ENCODE measurements around the gene MYG1. TPM values are rescaled to one million over a fixed set of nuclear protein-coding genes. Genes with fewer than 3 reads are reported as not detected.

Gene MYG1, protein sequence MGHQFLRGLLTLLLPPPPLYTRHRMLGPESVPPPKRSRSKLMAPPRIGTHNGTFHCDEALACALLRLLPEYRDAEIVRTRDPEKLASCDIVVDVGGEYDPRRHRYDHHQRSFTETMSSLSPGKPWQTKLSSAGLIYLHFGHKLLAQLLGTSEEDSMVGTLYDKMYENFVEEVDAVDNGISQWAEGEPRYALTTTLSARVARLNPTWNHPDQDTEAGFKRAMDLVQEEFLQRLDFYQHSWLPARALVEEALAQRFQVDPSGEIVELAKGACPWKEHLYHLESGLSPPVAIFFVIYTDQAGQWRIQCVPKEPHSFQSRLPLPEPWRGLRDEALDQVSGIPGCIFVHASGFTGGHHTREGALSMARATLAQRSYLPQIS
- total RNA-seq: 10 to 100 TPM; 48.3 to 53.5 TPM
- 10 to 100 TPM; 64.4 to 81.2 (median 68.6) TPM for polyA plus RNA-seq
- 0 to 0.17 (median 0.07) reads per million in 6 experiments for total RNA-seq

DNA sequence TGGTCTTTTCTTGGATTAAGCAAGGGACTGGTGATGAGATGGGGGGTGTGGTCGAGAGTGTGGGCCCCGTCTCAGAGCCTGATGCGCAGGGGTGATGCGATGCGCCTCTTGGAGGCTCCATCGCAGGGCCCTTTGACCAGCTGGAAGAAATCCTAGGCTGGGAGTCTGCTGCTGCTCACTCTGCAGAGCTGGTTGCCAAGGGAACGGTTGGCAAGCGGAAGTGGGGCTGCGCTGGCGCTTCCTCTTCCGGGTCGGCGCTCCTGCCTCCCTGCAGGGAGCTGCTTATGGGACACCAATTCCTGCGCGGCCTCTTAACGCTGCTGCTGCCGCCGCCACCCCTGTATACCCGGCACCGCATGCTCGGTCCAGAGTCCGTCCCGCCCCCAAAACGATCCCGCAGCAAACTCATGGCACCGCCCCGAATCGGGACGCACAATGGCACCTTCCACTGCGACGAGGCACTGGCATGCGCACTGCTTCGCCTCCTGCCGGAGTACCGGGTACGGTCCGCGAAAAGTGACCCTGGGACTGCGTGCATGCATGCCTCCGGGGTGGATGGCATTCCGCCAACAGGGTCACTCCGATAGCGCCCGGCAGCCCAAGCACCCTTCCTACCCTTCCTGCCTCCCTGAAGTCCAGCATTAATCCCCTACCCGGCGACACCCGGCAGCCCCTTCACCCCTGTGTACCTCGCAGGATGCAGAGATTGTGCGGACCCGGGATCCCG is at the start of gene MYG1:
MYG1 (plus strand) TSS at position 242 of the 727 bp plus-strand sequence; CDS start at position 285, 43 bp downstream.
- DNase-seq: peak; percentile 68 to 92 (median 81)
- peaks cover 27 to 84% (median 75%) of the 10 kb centered on the region in 4 donors for H3K4me1 Mint-ChIP-seq
- POLR2A ChIA-PET: interaction anchor here (0.7 to 3.6 kb wide), 16 partner anchors 8 to 376 kb away, joined by 3 to 36 read pairs (median 4); partner anchors contain the start of genes AAAS, ATP5MC2, CSAD and ESPL1
- no peaks in the 10 kb centered on the region for H3K27me3 Mint-ChIP-seq
- peak within 1 kb of the TSS; percentile 87 to 99 (median 98) for H3K4me3 Mint-ChIP-seq
- no peaks in the 10 kb centered on the region for H3K9me3 Mint-ChIP-seq
- ATAC-seq: peak; percentile 62 to 66
- H3K27ac Mint-ChIP-seq: peak within 1 kb of the TSS; percentile 84 to 99 (median 96)
- peaks cover 2 to 56% (median 5%) of the 10 kb centered on the region in 3 donors for H3K36me3 Mint-ChIP-seq

DNA sequence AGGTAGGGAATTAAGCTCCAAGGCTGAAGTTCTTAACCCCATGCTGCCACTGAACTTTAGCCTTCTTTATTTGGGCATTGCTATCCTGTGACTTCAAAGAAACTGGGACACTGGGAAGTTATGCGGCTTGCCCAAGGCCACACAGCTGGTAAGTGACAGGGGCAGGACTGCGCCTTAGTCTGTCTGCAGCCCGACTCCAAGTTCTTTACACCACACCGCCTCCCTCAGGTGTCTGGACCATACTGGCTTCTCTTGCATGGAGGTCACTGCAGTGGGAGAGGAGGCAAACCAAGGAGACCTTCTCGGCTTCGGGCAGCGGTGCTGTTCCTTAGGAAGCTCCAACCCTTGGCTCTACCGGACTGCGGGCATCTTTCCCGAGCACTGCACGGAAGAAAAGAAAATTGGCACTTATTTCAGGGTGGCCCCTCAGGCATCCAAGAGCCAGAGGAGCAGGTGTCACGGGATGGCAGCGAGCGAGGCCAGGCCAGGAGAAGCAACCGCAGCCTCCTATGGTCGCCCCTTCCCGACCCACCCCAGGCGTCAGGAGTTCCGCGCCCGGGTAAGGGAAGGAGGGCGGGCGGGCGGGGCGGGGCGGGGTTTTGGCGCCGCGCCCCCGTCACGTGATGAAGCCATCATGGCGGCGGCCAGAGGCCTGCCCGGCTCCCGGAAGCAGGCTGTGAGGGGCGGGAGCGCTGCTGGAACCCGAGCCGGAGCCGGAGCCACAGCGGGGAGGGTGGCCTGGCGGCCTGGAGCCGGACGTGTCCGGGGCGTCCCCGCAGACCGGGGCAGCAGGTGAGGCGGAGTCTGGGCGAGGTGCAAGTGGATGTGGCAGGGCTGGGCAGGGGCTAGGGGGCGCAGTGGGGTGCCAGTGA is 47.8 kb upstream of the MYG1 start:
- POLR2A ChIA-PET: interaction anchor here (0.5 to 8.2 kb wide), 21 partner anchors 9 to 162 kb away, joined by 3 to 94 read pairs (median 4); partner anchors contain the start of genes CSAD, ESPL1, PFDN5 and SP1
- DNase-seq: peak; percentile 50 to 83 (median 72)
- Mint-ChIP-seq H3K27ac (peak overlapping the region; percentile 90 to 99 (median 96)), H3K9me3 (no peaks in the 10 kb centered on the region), H3K36me3 (peaks cover 0 to 7% (median 0%) of the 10 kb centered on the region in 3 donors), H3K4me1 (peaks cover 27 to 52% (median 50%) of the 10 kb centered on the region in 4 donors), H3K4me3 (peak overlapping the region; percentile 92 to 99 (median 97)), H3K27me3 (no peaks in the 10 kb centered on the region)
- ATAC-seq: peak; percentile 87 to 89

DNA sequence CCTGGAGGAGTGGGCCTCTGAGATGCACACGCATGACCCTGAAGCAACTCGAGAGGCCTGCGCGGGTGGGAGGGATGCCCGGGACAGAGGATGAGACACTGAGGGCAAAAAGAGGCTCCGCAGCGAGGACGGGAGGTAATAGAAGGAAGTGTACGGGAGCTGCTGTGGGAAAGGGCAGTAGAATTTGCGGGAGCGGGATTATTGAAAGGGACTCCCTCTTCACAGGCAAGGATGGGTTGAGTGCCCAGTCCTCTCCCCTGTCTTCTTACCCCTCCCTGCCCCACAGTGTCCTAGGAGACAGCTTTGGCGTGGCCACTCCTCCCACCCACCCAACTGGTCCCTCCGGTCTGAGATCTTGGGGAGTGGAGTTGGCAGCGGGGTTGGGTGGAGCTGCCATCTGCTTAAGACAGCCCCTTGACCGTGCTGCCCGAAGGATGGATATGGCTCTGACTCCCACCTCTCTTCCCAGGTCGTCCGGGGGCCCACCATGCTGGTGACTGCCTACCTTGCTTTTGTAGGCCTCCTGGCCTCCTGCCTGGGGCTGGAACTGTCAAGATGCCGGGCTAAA is 47.1 kb upstream of the MYG1 start:
- POLR2A ChIA-PET: interaction anchor here (0.5 to 8.2 kb wide), 12 partner anchors 15 to 163 kb away, joined by 3 to 94 read pairs (median 5); partner anchors contain the start of genes CSAD, ESPL1, ITGB7 and PFDN5
- H3K36me3 Mint-ChIP-seq: peaks cover 0 to 7% (median 0%) of the 10 kb centered on the region in 3 donors
- H3K4me1 Mint-ChIP-seq: peaks cover 27 to 53% (median 51%) of the 10 kb centered on the region in 4 donors
- DNase-seq (no peak), ATAC-seq (no peak)
- H3K4me3 Mint-ChIP-seq: peak overlapping the region; percentile 89 to 99 (median 97)
- H3K9me3 Mint-ChIP-seq: no peaks in the 10 kb centered on the region
- H3K27me3 Mint-ChIP-seq: no peaks in the 10 kb centered on the region
- H3K27ac Mint-ChIP-seq: peak overlapping the region; percentile 88 to 99 (median 95)

DNA sequence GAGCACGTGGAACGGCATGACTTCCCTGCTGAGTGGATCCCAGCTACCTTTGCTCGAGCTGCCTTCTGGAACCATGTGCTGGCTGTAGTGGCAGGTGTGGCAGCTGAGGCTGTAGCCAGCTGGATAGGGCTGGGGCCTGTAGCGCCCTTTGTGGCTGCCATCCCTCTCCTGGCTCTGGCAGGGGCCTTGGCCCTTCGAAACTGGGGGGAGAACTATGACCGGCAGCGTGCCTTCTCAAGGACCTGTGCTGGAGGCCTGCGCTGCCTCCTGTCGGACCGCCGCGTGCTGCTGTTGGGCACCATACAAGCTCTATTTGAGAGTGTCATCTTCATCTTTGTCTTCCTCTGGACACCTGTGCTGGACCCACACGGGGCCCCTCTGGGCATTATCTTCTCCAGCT is 46.2 kb upstream of the MYG1 start:
- ATAC-seq: no peak
- H3K4me3 Mint-ChIP-seq: peak overlapping the region; percentile 89 to 99 (median 97)
- H3K27me3 Mint-ChIP-seq: no peaks in the 10 kb centered on the region
- H3K4me1 Mint-ChIP-seq: peaks cover 27 to 54% (median 51%) of the 10 kb centered on the region in 4 donors
- no peak for DNase-seq
- H3K27ac Mint-ChIP-seq: peak overlapping the region; percentile 41 to 99 (median 92)
- POLR2A ChIA-PET: interaction anchor here (1.1 to 8.2 kb wide), 4 partner anchors 13 to 46 kb away, joined by 3 to 94 read pairs (median 4); partner anchors contain the start of gene ITGB7
- peaks cover 0 to 7% (median 0%) of the 10 kb centered on the region in 3 donors for H3K36me3 Mint-ChIP-seq
- no peaks in the 10 kb centered on the region for H3K9me3 Mint-ChIP-seq

DNA sequence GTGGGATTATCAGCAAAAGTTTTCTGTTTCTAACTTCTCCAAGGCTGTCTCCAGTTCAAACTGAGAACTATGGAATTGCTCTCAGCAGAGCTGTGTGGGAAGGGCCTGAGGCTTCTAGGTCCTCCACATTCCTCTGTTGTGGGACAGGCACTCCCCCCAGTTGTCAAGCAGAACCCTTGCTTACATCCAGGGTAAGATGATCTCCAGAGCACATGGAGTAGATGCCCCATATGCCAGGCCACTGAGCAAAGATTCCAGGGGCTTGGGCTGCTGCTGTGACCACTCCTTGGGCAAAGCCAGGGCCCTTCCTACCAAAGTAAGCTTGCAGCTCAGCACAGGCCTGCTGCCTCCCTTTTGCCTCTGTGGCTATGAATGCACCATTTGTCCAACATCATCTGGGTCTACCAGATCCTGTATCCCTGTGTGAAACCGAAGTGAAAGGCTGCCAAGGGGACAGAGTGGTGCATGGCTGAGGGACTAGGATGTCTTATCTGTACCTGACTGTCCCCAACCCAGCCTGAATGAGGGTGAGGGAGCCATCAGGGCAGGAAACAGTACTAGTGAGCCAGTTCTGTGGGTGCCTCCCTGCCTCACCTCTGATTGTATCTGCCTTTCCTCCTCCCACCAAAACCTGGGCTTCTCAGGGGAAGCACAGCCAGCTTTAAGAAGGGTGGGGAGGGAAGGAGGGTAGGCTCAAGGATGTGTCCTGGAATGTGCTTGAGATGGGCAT is 44.5 kb upstream of the MYG1 start:
- Mint-ChIP-seq H3K9me3 (no peaks in the 10 kb centered on the region), H3K36me3 (peaks cover 0 to 7% (median 0%) of the 10 kb centered on the region in 3 donors), H3K4me1 (peaks cover 27 to 61% (median 51%) of the 10 kb centered on the region in 4 donors), H3K27me3 (no peaks in the 10 kb centered on the region), H3K27ac (peak overlapping the region in 9 of 10 donors; percentile 25 to 90 (median 55)), H3K4me3 (peak overlapping the region in 5 of 10 donors; percentile 4 to 36 (median 11))
- POLR2A ChIA-PET: interaction anchor here (0.6 to 8.2 kb wide), 3 partner anchors 36 to 176 kb away, joined by 3 to 94 read pairs (median 3); partner anchors contain the start of gene SPRYD3
- DNase-seq (no peak), ATAC-seq (no peak)

DNA sequence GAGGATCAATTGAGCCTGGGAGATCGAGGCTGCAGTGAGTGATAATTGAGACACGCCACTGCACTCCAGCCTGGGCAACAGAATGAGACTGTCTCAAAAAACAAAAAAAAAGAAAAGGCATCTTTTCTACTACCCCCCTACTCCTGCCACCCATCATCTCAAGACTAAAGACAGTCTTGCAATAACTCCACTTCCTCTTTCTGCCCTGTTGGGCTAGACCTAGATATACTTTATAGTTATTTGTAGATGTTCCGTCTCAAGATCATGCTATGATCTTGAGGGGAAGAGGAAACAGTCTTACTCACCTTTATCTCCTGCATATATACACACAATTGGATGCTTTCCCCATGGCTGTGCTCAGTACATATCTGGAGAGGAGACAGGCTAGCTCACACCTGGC is 43.5 kb upstream of the MYG1 start:
- POLR2A ChIA-PET: interaction anchor here (0.5 to 8.2 kb wide), 4 partner anchors 10 to 37 kb away, joined by 3 to 94 read pairs (median 5); no protein-coding TSS in a partner anchor
- no peaks in the 10 kb centered on the region for H3K9me3 Mint-ChIP-seq
- H3K27me3 Mint-ChIP-seq: no peaks in the 10 kb centered on the region
- peaks cover 27 to 59% (median 49%) of the 10 kb centered on the region in 4 donors for H3K4me1 Mint-ChIP-seq
- no peak for ATAC-seq
- H3K27ac Mint-ChIP-seq: peak overlapping the region; percentile 26 to 90 (median 80)
- H3K4me3 Mint-ChIP-seq: peak overlapping the region in 7 of 10 donors; percentile 24 to 76 (median 46)
- DNase-seq: peak in 1 of 10 donors; percentile 13
- peaks cover 0 to 7% (median 0%) of the 10 kb centered on the region in 3 donors for H3K36me3 Mint-ChIP-seq

DNA sequence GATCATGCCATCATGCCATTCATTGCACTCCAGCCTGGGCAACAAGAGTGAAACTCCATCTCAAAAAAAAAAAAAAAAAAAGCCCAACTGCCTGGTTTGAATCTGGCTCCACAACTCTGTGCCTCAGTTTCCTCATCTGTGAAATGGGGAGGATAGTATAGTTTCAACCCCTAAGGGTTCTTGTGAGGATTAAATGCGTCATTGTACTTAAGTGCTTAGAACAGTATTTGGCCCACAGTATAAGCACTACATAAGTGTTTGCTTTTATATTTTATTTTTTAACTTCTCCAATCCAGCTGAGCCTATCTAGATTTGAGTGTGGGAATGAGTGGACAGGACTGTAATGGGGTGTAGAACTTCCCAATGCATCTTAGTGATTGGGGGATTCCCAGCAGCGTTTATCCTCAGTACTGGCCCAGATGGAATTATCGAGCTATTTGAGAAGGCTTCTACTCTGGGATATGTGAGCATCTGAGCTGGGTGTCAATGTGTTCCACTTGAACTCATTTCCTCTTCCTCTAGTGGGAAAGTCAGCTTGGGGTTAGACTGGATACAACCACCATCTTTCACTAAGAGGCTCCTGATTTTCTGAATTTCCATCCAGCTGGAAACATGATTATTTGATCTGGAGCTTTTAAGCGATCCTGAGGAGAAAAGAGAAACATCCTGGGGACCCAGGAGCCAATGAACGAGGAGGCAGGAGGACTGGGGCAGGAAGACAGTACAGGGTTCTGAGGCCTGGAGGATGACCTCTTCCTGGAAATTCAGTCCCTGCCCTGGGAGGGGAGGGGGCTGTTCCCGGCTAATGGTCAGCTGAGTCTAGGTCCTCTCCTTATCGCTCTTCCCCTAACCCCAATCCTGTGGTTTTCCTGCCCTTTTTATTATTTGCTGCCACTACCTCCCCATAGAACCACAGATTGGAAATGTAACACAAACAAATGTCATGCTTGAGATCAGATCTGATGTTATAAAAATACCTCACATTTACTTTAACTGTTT is 40.7 kb upstream of the MYG1 start:
- Mint-ChIP-seq H3K27me3 (no peaks in the 10 kb centered on the region), H3K4me3 (no peak overlapping the region), H3K4me1 (peaks cover 12 to 37% (median 25%) of the 10 kb centered on the region in 4 donors), H3K27ac (peak overlapping the region in 4 of 10 donors; percentile 0 to 83 (median 52)), H3K9me3 (no peaks in the 10 kb centered on the region), H3K36me3 (peaks cover 0 to 7% (median 0%) of the 10 kb centered on the region in 3 donors)
- no peak for DNase-seq
- no peak for ATAC-seq
- POLR2A ChIA-PET: interaction anchor here (0.8 to 8.2 kb wide), 4 partner anchors 9 to 60 kb away, joined by 3 to 94 read pairs (median 4); partner anchors contain the start of gene ESPL1

DNA sequence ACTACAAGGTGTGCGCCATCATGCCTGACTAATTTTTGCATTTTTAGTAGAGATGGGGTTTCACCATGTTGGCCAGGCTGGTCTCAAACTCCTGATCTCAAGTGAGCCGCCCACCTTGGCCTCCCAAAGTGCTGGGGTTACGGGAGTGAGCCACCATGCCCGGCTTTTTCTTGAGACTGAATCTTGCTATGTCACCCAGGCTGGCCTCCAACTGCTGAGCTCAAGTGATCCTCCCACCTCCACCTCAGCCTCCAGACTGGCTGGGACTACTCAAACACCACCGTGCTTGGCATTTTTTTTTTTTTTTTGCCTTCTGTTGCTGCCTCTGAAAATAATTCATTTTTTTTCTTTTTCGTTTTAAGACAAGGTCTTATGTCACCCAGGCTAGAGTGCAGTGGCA is 39.6 kb upstream of the MYG1 start:
- no peak for ATAC-seq
- no peak overlapping the region for H3K4me3 Mint-ChIP-seq
- H3K4me1 Mint-ChIP-seq: peaks cover 11 to 28% (median 18%) of the 10 kb centered on the region in 4 donors

DNA sequence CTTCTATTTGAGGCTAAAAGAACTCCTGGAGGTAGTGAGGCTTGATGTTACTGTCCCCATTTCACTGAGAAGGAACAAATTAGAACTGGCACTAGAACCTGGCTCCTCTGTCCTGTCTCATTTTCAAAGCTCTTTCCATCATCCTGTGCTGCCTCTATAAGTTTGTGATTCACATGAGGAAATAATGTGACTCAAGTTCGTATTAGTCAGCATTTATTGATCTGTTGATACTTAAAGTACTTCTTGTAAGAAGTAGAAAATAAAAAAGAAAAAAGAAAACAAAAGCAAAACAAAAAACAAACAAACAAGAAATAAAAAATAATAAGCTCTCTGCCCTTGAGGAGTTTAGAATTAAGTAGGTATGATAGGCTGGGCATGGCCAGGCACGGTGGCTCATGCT is 33.7 kb upstream of the MYG1 start:
- no peaks in the 10 kb centered on the region for H3K27me3 Mint-ChIP-seq
- H3K36me3 Mint-ChIP-seq: no peaks in the 10 kb centered on the region
- ATAC-seq: no peak

More for the DNA sequence above, 39.6 kb upstream of the MYG1 start:
- POLR2A ChIA-PET: interaction anchor here (0.7 to 0.8 kb wide), 2 partner anchors 13 to 20 kb away, joined by 3 to 6 read pairs; no protein-coding TSS in a partner anchor
- Mint-ChIP-seq H3K36me3 (no peaks in the 10 kb centered on the region), H3K9me3 (no peaks in the 10 kb centered on the region), H3K27ac (peak overlapping the region in 2 of 10 donors; percentile 33 to 34), H3K27me3 (no peaks in the 10 kb centered on the region)
- DNase-seq: no peak

More for the DNA sequence above, 33.7 kb upstream of the MYG1 start:
- Mint-ChIP-seq H3K27ac (peak overlapping the region in 1 of 10 donors; percentile 1), H3K4me3 (no peak overlapping the region), H3K4me1 (peaks cover 12 to 22% (median 20%) of the 10 kb centered on the region in 4 donors), H3K9me3 (no peaks in the 10 kb centered on the region)
- DNase-seq: no peak
- POLR2A ChIA-PET: interaction anchor here (0.7 to 6.0 kb wide), 6 partner anchors 12 to 137 kb away, joined by 3 to 53 read pairs (median 6); partner anchors contain the start of genes CSAD and ZNF740
